Dendritic cell treated with granulocyte-macrophage colony-stimulating factor and Interleukin-4, amounts not matched to agents 40 ng/mL and 50 ng/mL, for 4 days (primary cell): ENCODE measurements around the gene NRK.
"Not testable (repeated sequence)": the region's sequence is repeated elsewhere in the genome, so short reads cannot be mapped to it uniquely, and the experiment has no call there.

Experiments
- H3K27ac Mint-ChIP-seq: one replicate; pipeline ENCODE4 v1.8.0; 2022; ENCODE audit warnings: mild to moderate bottlenecking, mixed read lengths
- H3K27me3 Mint-ChIP-seq: one replicate; pipeline ENCODE4 v1.8.0; 2022; ENCODE audit warnings: mild to moderate bottlenecking, mixed read lengths
- H3K36me3 Mint-ChIP-seq: one replicate; pipeline ENCODE4 v1.8.0; 2022; ENCODE audit warnings: low read depth, mixed read lengths
- H3K4me1 Mint-ChIP-seq: one replicate; pipeline ENCODE4 v1.8.0; 2022; ENCODE audit warnings: low read depth, mixed read lengths
- H3K4me3 Mint-ChIP-seq: one replicate; pipeline ENCODE4 v1.8.0; 2022; ENCODE audit warnings: mild to moderate bottlenecking, moderate library complexity, mixed read lengths
- H3K9me3 Mint-ChIP-seq: one replicate; pipeline ENCODE4 v1.8.0; 2022; ENCODE audit warnings: mixed read lengths
- intact Hi-C: fragments of 100-400 bp; cut with micrococcal nuclease; formaldehyde crosslinking; loops from one replicate; pipeline ENCODE4 v1.15.0; 2022

Gene NRK, protein sequence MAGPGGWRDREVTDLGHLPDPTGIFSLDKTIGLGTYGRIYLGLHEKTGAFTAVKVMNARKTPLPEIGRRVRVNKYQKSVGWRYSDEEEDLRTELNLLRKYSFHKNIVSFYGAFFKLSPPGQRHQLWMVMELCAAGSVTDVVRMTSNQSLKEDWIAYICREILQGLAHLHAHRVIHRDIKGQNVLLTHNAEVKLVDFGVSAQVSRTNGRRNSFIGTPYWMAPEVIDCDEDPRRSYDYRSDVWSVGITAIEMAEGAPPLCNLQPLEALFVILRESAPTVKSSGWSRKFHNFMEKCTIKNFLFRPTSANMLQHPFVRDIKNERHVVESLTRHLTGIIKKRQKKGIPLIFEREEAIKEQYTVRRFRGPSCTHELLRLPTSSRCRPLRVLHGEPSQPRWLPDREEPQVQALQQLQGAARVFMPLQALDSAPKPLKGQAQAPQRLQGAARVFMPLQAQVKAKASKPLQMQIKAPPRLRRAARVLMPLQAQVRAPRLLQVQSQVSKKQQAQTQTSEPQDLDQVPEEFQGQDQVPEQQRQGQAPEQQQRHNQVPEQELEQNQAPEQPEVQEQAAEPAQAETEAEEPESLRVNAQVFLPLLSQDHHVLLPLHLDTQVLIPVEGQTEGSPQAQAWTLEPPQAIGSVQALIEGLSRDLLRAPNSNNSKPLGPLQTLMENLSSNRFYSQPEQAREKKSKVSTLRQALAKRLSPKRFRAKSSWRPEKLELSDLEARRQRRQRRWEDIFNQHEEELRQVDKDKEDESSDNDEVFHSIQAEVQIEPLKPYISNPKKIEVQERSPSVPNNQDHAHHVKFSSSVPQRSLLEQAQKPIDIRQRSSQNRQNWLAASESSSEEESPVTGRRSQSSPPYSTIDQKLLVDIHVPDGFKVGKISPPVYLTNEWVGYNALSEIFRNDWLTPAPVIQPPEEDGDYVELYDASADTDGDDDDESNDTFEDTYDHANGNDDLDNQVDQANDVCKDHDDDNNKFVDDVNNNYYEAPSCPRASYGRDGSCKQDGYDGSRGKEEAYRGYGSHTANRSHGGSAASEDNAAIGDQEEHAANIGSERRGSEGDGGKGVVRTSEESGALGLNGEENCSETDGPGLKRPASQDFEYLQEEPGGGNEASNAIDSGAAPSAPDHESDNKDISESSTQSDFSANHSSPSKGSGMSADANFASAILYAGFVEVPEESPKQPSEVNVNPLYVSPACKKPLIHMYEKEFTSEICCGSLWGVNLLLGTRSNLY (N-terminal part only)

DNA sequence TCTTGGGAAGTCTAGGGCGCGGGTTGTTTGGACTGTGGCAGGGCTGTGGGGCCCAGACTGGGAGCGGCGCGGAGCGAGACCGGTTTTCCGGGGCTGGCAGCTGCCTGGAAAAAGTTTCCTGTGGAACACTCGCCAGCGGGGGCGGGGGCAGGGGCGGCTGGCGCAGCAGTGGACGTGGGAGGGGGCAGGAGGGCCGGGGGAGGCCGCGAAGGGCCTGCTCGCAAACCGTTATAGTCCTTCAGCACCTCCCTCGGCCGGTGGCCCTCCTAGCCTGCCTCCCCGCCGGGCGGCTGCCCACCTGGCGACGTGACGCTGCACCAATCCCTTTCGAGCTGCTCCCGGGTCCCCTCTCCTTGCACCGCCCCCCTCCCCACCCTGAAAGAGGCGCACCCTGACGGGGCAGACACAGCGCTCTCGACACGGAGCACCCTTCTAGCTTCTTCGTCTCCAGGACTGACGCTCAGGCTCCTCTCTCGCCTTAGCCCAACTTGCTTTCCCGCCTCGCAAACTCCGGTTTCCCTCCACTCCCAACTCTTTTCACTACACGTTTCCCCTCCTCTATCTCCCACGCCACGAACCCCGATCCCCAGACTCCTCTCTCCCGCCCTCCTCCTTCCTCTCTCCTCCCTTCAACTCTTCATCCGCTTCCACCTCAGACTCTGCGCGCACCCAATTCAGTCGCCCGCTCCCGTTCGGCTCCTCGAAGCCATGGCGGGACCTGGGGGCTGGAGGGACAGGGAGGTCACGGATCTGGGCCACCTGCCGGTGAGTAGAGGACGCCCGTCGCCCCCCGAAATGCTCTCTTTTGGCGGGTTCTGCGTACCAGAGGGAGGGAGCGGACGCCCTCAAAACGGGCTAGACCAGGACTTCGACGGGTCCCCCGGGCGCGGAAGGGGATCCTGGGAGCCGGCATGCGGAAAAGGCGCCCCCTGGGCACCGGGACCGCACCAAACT, at the start of gene NRK:
TSS of gene NRK (plus strand) at position 402 of the 954 bp plus-strand sequence. CDS start at position 709, 307 bp downstream.
- no peak within 1 kb of the TSS for H3K27ac Mint-ChIP-seq
- intact Hi-C loops: no loop called here
- no peaks in the 10 kb centered on the region for H3K36me3 Mint-ChIP-seq
- H3K27me3 Mint-ChIP-seq: peaks cover 44% of the 10 kb centered on the region
- no peak within 1 kb of the TSS for H3K4me3 Mint-ChIP-seq
- no peaks in the 10 kb centered on the region for H3K4me1 Mint-ChIP-seq
- H3K9me3 Mint-ChIP-seq: no peaks in the 10 kb centered on the region

DNA sequence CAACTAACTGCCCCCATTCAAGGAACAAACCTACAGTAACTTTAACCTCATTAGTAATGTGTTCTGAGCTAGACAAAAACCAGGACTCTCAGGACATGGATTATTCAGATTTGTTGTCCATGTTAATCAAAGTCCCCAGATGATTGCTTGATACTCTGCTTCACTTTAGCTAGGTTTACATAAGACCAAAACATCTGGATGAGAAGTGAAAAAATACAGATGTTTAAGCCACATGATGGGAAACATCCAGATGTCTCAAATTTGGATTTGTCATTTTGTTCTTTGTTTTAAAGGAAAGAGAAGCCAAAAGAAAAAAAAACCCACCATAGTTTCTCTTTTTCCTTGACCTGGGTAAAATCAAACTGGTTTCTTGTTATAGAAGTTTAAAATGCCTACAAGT, 48.5 kb upstream of the NRK start:
- H3K9me3 Mint-ChIP-seq: no peaks in the 10 kb centered on the region
- no peak overlapping the region for H3K27ac Mint-ChIP-seq
- H3K4me3 Mint-ChIP-seq: no peak overlapping the region
- no peaks in the 10 kb centered on the region for H3K4me1 Mint-ChIP-seq
- no peaks in the 10 kb centered on the region for H3K27me3 Mint-ChIP-seq
- no peaks in the 10 kb centered on the region for H3K36me3 Mint-ChIP-seq
- intact Hi-C loops: no loop called here

DNA sequence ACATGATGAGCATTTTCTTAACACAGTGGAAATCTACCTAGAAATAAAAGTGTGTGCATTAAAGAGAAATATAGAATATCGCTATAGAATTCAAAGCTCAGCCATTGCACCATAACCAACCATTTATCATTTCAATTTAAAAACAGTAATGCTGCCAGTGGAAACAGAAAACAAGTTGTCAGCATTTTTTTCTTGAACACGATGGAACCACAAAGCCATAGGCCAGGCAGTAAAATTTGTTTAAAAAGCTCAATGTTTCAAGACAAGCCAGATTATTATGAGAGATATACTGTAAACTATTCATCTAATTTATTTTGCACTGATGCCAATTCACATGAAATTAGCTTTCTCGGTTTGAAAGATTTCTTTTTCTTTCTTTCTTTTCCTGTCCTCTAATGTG, 46.7 kb upstream of the NRK start:
- no peaks in the 10 kb centered on the region for H3K36me3 Mint-ChIP-seq
- no peaks in the 10 kb centered on the region for H3K9me3 Mint-ChIP-seq
- H3K4me3 Mint-ChIP-seq: no peak overlapping the region
- intact Hi-C loops: no loop called here
- H3K4me1 Mint-ChIP-seq: no peaks in the 10 kb centered on the region
- H3K27me3 Mint-ChIP-seq: no peaks in the 10 kb centered on the region
- H3K27ac Mint-ChIP-seq: no peak overlapping the region

GRCh38 chrX:105781804-105782203, 40.5 kb upstream of the NRK start:
- H3K9me3 Mint-ChIP-seq: no peaks in the 10 kb centered on the region
- H3K4me3 Mint-ChIP-seq: no peak overlapping the region
- no peaks in the 10 kb centered on the region for H3K27me3 Mint-ChIP-seq
- intact Hi-C loops: no loop called here
- H3K36me3 Mint-ChIP-seq: no peaks in the 10 kb centered on the region
- H3K27ac Mint-ChIP-seq: no peak overlapping the region
- H3K4me1 Mint-ChIP-seq: no peaks in the 10 kb centered on the region

DNA sequence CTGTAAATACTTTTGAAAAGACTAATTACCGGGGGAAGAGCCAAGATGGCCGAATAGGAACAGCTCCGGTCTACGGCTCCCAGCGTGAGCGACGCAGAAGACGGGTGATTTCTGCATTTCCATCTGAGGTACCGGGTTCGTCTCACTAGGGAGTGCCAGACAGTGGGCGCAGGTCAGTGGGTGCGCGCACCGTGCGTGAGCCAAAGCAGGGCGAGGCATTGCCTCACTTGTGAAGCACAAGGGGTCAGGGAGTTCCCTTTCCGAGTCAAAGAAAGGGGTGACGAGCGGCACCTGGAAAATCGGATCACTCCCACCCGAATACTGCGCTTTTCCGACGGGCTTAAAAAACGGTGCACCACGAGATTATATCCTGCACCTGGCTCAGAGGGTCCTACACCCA, 25.5 kb upstream of the NRK start:
- H3K27me3 Mint-ChIP-seq, H3K27ac Mint-ChIP-seq, H3K4me1 Mint-ChIP-seq, H3K36me3 Mint-ChIP-seq, H3K9me3 Mint-ChIP-seq, H3K4me3 Mint-ChIP-seq, intact Hi-C loops: not testable (repeated sequence)

DNA sequence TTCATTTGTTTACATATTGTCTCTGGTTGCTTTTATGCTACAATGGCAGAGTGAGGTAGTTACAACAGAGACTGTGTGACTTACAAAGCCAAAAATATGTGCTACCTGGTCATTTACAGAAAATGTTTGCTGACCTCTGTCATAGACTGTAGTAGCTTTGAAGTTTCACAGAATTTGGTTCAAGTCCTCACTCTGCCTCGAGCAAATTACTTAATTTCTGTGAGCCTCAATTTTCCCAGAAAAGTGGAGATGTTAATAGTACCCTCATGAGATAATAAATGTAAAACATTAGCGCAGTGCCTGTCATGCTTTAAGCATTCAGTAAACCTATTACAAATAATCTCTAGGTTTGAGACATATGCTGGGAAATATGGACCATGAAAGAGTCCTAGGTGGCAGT, 18.4 kb upstream of the NRK start:
- Mint-ChIP-seq H3K4me1 (no peaks in the 10 kb centered on the region), H3K27me3 (no peaks in the 10 kb centered on the region), H3K36me3 (no peaks in the 10 kb centered on the region), H3K9me3 (no peaks in the 10 kb centered on the region), H3K4me3 (no peak overlapping the region), H3K27ac (no peak overlapping the region)
- intact Hi-C loops: no loop called here

DNA sequence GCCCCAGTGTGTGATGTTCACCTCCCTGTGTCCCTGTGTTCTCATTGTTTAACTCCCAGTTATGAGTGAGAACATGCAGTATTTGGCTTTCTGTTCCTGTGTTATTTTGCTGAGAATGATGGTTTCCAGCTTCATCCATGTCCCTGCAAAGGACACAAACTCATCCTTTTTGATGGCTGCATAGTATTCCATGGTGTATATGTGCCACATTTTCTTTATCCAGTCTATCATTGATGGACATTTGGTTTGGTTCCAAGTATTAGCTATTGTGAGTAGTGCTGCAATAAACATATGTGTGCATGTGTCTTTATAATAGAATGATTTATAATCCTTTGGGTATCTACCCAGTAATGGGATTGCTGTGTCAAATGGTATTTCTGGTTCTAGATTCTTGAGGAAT, 16.7 kb upstream of the NRK start:
- H3K4me3 Mint-ChIP-seq, H3K27me3 Mint-ChIP-seq, intact Hi-C loops, H3K36me3 Mint-ChIP-seq, H3K27ac Mint-ChIP-seq, H3K9me3 Mint-ChIP-seq, H3K4me1 Mint-ChIP-seq: not testable (repeated sequence)

GRCh38 chrX:105816517-105816916, 5.8 kb upstream of the NRK start:
- H3K9me3 Mint-ChIP-seq: no peaks in the 10 kb centered on the region
- H3K27me3 Mint-ChIP-seq: peaks cover 19% of the 10 kb centered on the region
- no peaks in the 10 kb centered on the region for H3K4me1 Mint-ChIP-seq
- intact Hi-C loops: no loop called here
- no peak overlapping the region for H3K4me3 Mint-ChIP-seq
- no peak overlapping the region for H3K27ac Mint-ChIP-seq
- no peaks in the 10 kb centered on the region for H3K36me3 Mint-ChIP-seq

DNA sequence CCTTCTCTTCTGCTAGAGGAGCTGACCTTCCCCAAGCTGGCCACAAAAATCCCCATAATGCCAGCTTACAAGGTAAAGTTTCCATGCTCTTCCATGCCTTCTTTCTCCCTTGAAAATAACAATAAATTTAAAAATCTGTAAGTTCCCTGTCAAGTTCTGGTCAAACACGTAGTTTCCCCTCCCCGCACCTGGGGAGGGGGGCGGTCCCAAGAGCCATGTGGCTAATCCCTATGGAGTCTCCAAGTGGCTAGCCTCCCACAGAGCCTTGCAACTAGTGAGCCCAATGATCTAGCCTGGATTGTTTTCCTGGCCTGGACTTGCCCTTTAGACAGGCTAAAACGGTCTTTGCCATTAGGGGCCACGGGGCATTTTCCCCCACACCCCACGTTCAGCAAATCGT, 2.1 kb upstream of the NRK start:
- no peak overlapping the region for H3K27ac Mint-ChIP-seq
- H3K4me3 Mint-ChIP-seq: no peak overlapping the region
- H3K4me1 Mint-ChIP-seq: no peaks in the 10 kb centered on the region
- peaks cover 44% of the 10 kb centered on the region for H3K27me3 Mint-ChIP-seq
- no peaks in the 10 kb centered on the region for H3K9me3 Mint-ChIP-seq
- no peaks in the 10 kb centered on the region for H3K36me3 Mint-ChIP-seq
- intact Hi-C loops: no loop called here

DNA sequence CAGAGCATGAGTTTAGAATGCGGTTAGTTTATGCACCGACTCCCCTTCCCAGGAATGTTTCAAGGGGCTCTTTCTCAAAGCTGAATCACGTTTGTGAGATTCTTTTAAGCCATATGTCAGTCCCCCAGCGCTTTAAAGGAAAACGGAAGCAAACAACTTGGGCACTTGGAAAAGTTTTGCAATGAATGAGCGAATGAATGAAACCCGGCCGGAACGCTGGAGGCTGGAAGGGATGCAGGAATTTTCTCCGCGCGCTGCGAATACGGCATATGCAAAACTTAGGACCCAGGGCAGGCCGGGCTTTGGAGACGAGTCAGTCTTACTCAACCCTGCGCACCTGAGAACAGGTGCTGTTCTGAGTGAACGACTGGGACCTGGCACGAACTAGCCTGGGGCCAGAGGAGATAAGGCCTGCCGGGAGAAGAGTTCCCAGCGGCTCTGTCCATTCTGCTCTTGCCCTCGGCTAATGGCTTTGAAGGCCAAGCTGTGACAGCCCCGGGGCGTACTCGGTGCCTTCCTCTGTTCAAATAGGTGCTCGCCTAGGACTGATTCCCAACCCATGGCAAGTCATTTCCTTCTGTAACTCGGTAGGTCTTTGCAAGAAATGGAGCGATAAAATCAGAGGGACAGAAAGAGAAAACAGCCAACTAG, 743 bp upstream of the NRK start:
- Mint-ChIP-seq H3K9me3 (no peaks in the 10 kb centered on the region), H3K27me3 (peaks cover 44% of the 10 kb centered on the region), H3K4me1 (no peaks in the 10 kb centered on the region), H3K27ac (no peak overlapping the region), H3K36me3 (no peaks in the 10 kb centered on the region), H3K4me3 (no peak overlapping the region)
- intact Hi-C loops: no loop called here

- Mint-ChIP-seq H3K36me3 (no peaks in the 10 kb centered on the region), H3K27me3 (peaks cover 44% of the 10 kb centered on the region), H3K9me3 (no peaks in the 10 kb centered on the region), H3K27ac (no peak overlapping the region), H3K4me3 (no peak overlapping the region), H3K4me1 (no peaks in the 10 kb centered on the region)
- intact Hi-C loops: no loop called here
Observed at GRCh38 chrX:105823092-105823455, 735 bp downstream of the NRK start.

GRCh38 chrX:105829011-105829410, 6.7 kb downstream of the NRK start:
- Mint-ChIP-seq H3K27me3 (peaks cover 4% of the 10 kb centered on the region), H3K27ac (no peak overlapping the region), H3K36me3 (no peaks in the 10 kb centered on the region), H3K4me3 (no peak overlapping the region), H3K9me3 (no peaks in the 10 kb centered on the region), H3K4me1 (no peaks in the 10 kb centered on the region)
- intact Hi-C loops: no loop called here

- Mint-ChIP-seq H3K27me3 (no peaks in the 10 kb centered on the region), H3K9me3 (no peaks in the 10 kb centered on the region)
- intact Hi-C loops: no loop called here
Observed at GRCh38 chrX:105837232-105837631, 14.9 kb downstream of the NRK start.

More at GRCh38 chrX:105837232-105837631, 14.9 kb downstream of the NRK start:
- H3K4me3 Mint-ChIP-seq: no peak overlapping the region
- no peaks in the 10 kb centered on the region for H3K36me3 Mint-ChIP-seq
- H3K27ac Mint-ChIP-seq: no peak overlapping the region
- H3K4me1 Mint-ChIP-seq: no peaks in the 10 kb centered on the region
